Measurements from ENCODE around the gene HHIP. TPM values are rescaled to one million over a fixed set of nuclear protein-coding genes. Genes with fewer than 3 reads are reported as not detected.
A peak's percentile ranks its signal among the peaks of the same experiment; 100 is the strongest.

The HHIP gene
- total and polyA plus RNA-seq, 8 donors, result 0.12 to 25.3 (median 0.65) TPM

DNA sequence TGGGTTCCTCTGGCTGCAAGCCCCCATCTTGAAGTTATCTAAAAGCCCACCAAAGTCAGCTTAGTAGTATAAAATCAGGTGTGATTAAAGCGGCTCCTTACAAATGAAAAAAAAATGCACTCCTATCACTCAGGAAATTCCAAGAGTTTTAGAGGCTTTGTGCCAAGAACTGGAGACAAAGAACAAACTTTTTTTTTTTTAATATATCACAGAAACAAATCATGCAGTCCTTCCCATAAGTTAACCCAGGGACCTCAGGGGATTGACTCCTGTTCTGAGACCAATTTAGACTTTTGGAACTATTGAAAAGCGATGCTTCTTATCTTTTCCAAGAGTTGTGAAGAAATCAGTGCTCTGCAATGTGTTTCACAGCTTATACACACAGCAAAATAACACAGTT is 53.6 kb downstream of the HHIP start:
- ATAC-seq (peak in 1 of 4 donors; percentile 29), DNase-seq (no peak), FAIRE-seq (no peak)
- WGBS, 2 donors, result 29 to 34% methylated on average over 2 of the region's 2 CpGs
- no peaks in the 10 kb centered on the region for H3K9me3 ChIP-seq
- no peaks in the 10 kb centered on the region for H3K36me3 ChIP-seq
- no peak overlapping the region for H3K27ac ChIP-seq
- H3K27me3 ChIP-seq, result no peaks in the 10 kb centered on the region
- TF ChIP-seq, protein P1, sequence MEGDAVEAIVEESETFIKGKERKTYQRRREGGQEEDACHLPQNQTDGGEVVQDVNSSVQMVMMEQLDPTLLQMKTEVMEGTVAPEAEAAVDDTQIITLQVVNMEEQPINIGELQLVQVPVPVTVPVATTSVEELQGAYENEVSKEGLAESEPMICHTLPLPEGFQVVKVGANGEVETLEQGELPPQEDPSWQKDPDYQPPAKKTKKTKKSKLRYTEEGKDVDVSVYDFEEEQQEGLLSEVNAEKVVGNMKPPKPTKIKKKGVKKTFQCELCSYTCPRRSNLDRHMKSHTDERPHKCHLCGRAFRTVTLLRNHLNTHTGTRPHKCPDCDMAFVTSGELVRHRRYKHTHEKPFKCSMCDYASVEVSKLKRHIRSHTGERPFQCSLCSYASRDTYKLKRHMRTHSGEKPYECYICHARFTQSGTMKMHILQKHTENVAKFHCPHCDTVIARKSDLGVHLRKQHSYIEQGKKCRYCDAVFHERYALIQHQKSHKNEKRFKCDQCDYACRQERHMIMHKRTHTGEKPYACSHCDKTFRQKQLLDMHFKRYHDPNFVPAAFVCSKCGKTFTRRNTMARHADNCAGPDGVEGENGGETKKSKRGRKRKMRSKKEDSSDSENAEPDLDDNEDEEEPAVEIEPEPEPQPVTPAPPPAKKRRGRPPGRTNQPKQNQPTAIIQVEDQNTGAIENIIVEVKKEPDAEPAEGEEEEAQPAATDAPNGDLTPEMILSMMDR (IDR thresholded peaks at IDR 0.05), result no peak
- no peaks in the 10 kb centered on the region for H3K4me1 ChIP-seq
- intact Hi-C loops (cut with DNase I), result no loop called here
- no peak overlapping the region for H3K4me3 ChIP-seq

DNA sequence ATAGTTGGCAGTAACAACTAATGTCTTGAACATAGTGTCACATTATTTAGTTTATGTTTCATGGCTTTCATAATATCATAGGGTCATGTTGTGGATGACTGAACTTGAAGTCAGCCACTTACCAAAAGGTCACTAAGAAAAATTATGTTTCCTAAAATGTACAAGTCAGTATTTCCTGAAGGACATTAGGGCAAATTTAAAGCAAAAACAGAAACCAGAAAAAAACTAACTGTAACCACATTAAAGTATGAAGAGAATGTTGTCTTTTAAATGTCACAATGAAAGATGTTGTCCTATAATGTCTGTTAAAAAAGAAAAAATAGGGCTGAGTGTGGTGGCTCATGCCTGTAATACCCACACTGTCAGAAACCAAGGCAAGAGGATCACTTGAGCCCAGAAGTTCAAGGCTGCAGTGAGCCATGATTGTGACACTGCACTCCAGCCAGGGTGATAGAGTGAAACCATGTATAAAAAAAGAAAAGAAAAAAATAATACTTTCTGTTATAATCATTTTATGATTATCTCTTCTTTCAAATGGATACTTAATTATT is 55.8 kb downstream of the HHIP start:
- Histone ChIP-seq H3K9me3 (no peaks in the 10 kb centered on the region), H3K36me3 (no peaks in the 10 kb centered on the region), H3K4me1 (no peaks in the 10 kb centered on the region), H3K27ac (no peak overlapping the region), H3K4me3 (no peak overlapping the region), H3K27me3 (no peaks in the 10 kb centered on the region)
- TF ChIP-seq, protein P1 (IDR thresholded peaks at IDR 0.05), result no peak
- DNase-seq (no peak), FAIRE-seq (no peak), ATAC-seq (no peak)
- intact Hi-C loops (cut with DNase I), result no loop called here

DNA sequence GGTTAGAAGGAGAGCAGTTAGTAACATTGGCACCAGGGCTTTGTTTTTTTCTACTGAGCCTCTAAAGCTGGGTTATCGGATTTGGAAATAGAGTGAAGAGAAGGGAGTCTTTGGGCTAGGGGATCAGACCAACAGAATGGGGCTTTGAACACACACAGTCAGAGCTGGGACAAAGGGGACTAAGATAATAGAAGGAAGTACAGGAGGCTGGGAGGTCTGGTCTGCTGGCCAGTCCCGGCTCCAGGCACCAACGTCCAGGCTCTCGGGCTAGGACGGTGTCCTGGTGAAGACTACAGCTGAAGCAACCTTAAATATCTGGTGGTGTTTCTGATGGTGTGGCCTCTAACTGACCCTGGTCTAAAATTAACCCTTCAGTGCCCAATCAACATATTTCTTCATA is 57.5 kb downstream of the HHIP start:
- H3K4me3 ChIP-seq, result no peak overlapping the region
- FAIRE-seq (no peak), DNase-seq (no peak), ATAC-seq (no peak)
- H3K4me1 ChIP-seq, result no peaks in the 10 kb centered on the region
- H3K9me3 ChIP-seq, result no peaks in the 10 kb centered on the region
- intact Hi-C loops (cut with DNase I), result no loop called here
- TF ChIP-seq, protein P1 (IDR thresholded peaks at IDR 0.05), result no peak
- no peaks in the 10 kb centered on the region for H3K27me3 ChIP-seq
- WGBS, 2 donors, result 86 to 88% methylated on average over 5 of the region's 5 CpGs
- no peak overlapping the region for H3K27ac ChIP-seq
- no peaks in the 10 kb centered on the region for H3K36me3 ChIP-seq

DNA sequence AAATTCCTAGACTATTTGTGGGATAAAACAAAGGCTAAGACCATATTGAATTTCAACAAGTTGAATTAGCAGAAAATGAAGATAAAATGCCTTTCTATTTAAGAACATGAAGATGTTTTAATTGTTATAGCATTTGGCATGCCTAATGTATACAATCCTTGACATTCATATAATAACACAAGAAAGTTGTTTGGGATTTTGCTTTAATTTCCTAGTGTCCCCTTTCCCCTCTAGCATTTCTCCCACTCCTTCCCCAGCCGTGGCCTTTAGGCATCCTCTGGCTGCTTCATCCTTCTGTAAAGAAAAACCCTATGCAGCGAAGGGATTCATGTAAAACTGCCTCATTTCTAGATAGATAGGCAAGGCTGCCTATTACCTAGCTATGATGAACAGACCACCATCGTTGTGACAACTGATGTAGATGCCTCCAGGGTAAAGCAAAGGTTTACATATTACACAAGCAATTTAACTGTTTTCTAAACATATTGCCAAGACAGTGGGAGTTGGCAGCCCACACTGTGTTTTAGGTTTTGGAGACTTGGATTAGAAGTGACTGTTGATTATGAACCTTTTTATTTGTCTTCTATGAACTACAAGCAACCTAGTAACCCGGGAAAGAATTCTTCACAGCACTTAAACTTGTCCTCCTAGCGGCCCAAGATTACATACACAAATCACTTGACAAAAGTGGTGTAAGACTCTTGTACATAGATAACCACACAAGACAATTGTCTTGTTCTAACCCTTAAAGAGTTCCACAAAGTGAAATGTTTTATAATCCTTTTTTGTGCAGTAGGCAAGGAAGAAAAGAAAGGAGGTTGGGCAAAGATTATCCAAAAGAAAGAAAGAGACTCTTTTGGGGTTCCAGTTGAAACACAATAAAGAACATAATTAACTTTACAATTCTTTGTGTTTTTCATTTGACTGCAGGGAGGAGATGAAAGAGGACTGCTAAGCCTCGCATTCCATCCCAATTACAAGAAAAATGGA is 59.9 kb downstream of the HHIP start:
- H3K27ac ChIP-seq, result no peak overlapping the region
- FAIRE-seq (no peak), ATAC-seq (no peak), DNase-seq (no peak)
- no peaks in the 10 kb centered on the region for H3K36me3 ChIP-seq
- intact Hi-C loops (cut with DNase I), result no loop called here
- TF ChIP-seq, protein P1 (IDR thresholded peaks at IDR 0.05), result no peak
- H3K27me3 ChIP-seq, result no peaks in the 10 kb centered on the region
- H3K9me3 ChIP-seq, result no peaks in the 10 kb centered on the region
- no peaks in the 10 kb centered on the region for H3K4me1 ChIP-seq
- WGBS, 2 donors, result 45 to 61% methylated on average over 6 of the region's 6 CpGs
- no peak overlapping the region for H3K4me3 ChIP-seq

DNA sequence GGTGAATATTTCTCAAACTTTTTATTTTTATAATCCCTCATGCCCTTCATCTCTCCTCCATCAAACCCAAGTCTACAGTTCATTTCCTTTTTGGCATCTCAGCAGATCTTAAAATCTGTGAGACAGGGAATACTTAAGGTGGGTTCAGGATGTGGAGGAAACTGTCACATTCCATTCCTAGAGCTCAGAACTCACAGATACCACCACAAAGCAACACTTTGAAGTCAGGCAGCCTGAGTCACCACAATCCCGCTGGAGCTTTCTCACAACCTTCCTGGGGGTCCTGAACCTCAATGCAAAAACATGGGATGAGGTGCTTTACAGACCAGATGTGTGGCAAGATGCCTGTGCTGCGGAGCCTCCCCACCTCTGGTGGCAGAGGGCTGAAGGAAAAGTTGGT is 63.2 kb downstream of the HHIP start:
- Histone ChIP-seq H3K27ac (no peak overlapping the region), H3K27me3 (no peaks in the 10 kb centered on the region), H3K4me1 (peaks cover 0 to 20% (median 13%) of the 10 kb centered on the region in 3 donors), H3K4me3 (no peak overlapping the region), H3K36me3 (no peaks in the 10 kb centered on the region), H3K9me3 (no peaks in the 10 kb centered on the region)
- FAIRE-seq (no peak), DNase-seq (no peak), ATAC-seq (no peak)
- intact Hi-C loops (cut with DNase I), result no loop called here
- TF ChIP-seq, protein P1 (IDR thresholded peaks at IDR 0.05), result no peak
- WGBS, 2 donors, result 89 to 93% methylated on average over 2 of the region's 2 CpGs
